C4-2B (cell line): ENCODE measurements around the gene PSMB2.

Experiments
- H3K27ac ChIP-seq: fragments of 450-650 bp; 2 replicates; pipeline ENCODE4 v1.5.1; 2017
- CTCF ChIP-seq: fragments of 450-650 bp; conservative IDR thresholded peaks from 2 replicates; pipeline ENCODE4 v1.5.1; 2017; ENCODE audit warnings: mild to moderate bottlenecking
- ZFX ChIP-seq: fragments of 450-650 bp; IDR thresholded peaks from 2 replicates; pipeline ENCODE4 v1.6.1; 2017

The PSMB2 gene

GRCh38 chr1:35619237-35620121 is 21.8 kb downstream of the PSMB2 start:
- no peak overlapping the region for H3K27ac ChIP-seq
- TF ChIP-seq CTCF (no peak), ZFX (no peak)

- no peak for TF ChIP-seq CTCF
- no peak for TF ChIP-seq ZFX
- H3K27ac ChIP-seq = no peak overlapping the region
Measured at GRCh38 chr1:35615440-35615839, 25.9 kb downstream of the PSMB2 start.

GRCh38 chr1:35611655-35612054 is 29.7 kb downstream of the PSMB2 start:
- no peak overlapping the region for H3K27ac ChIP-seq
- TF ChIP-seq CTCF = no peak
- TF ChIP-seq ZFX = no peak

- TF ChIP-seq CTCF = no peak
- no peak for TF ChIP-seq ZFX
- H3K27ac ChIP-seq = no peak overlapping the region
Measured at GRCh38 chr1:35605867-35606182, 35.5 kb downstream of the PSMB2 start.

- H3K27ac ChIP-seq = no peak overlapping the region
- no peak for TF ChIP-seq CTCF
- no peak for TF ChIP-seq ZFX
Measured at GRCh38 chr1:35605071-35605866, 36.1 kb downstream of the PSMB2 start.

GRCh38 chr1:35603941-35604340 is 37.4 kb downstream of the PSMB2 start:
- no peak for TF ChIP-seq ZFX
- TF ChIP-seq CTCF = no peak
- no peak overlapping the region for H3K27ac ChIP-seq

- H3K27ac ChIP-seq = no peak overlapping the region
- TF ChIP-seq ZFX (no peak), CTCF (no peak)
Measured at GRCh38 chr1:35603468-35603867, 37.9 kb downstream of the PSMB2 start.
